Fibroblast of lung (primary cell): ENCODE results near the gene SHLD2.

ENCODE experiments used
- CTCF ChIP-seq, 2 donors: IDR thresholded peaks in 1 of 2; conservative IDR thresholded peaks in 1 of 2; 1 replicate in 1 of 2; 2 replicates in 1 of 2; pipeline ENCODE4 v1.5.1; 2011 to 2012; ENCODE audit warnings: low read length in 2 of 2, control low read depth in 1 of 2, inconsistent platforms in 1 of 2, low read depth in 1 of 2, mild to moderate bottlenecking in 1 of 2
- EZH2 ChIP-seq: IDR thresholded peaks from 2 replicates; pipeline ENCODE4 v1.5.1; 2012; ENCODE audit warnings: low read length, control low read depth, mild to moderate bottlenecking; ENCODE audit errors: missing control alignments

DNA sequence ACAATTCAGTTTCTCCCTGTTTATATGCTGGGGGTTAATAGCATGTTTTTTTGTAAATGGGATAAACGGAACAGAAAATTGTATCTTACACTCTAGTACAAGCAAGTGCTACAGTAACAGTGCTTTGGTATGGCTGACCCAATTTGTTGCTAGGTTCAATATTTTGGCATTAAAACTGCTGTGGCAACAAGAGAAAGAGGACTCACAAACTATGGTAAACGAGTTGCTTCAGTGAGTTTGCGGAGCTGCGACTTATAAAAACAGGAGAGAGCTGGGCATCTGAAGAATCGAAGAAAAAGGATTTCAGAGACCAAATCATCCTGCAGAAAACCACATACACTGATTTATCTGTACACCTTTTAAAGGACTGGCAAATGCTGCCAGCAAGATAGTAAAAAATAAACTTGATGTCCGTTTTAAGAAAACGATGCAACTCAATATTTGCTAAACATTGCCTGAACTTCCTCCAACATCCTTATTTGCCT lies 2.6 kb upstream of the SHLD2 start:
- no peak for TF ChIP-seq CTCF (conservative IDR thresholded peaks at IDR 0.05 in 1 of 2, IDR thresholded peaks at IDR 0.05 in 1 of 2; ENCODE audit: low read depth in 1 of 2, low read length in 2 of 2)
- TF ChIP-seq EZH2: no peak
